ENCODE data around the gene CELA1. TPM values are rescaled to one million over a fixed set of nuclear protein-coding genes. Genes with fewer than 3 reads are reported as not detected.

The CELA1 gene
- total RNA-seq, 1 donor from 2014 or later: not detected

DNA sequence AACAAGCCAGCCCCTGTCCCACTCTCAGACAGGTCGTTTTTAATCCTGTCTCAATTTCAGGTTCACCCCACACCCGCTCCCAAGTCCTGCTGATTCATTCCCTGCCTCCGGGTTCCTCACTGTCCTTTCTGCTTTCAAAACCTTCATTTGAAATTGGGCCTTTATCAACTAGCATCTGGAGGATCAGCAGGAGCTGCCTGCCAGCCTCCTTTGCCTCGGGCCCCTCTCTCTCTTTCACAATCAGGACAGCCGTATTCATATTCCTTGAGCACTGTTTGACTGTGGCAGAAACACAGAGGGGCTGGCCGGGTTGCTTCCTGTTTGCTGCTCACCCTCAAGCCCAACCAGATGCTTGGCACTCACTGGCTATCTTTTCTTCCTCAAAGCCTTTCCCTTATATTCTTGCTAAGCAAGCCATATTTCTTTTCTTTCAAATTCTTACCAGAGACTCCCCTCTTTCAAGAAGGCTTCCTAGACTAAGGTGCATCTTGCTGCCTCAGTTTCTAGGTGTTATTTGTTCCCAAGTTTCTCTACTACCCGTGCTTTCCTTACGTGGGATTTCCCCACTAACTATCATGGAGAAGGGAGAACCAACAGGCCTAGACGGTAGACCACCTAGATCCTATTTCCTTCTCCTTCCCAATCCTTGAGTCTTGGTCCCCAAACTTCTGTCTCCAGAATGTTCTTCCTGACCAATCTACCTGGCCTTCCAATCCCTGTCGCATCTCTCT, 41.8 kb upstream of the CELA1 start:
- no peak overlapping the region for H3K4me3 Mint-ChIP-seq (ENCODE audit: unreplicated experiment)
- H3K27ac Mint-ChIP-seq (ENCODE audit: unreplicated experiment): peak overlapping the region; percentile 80
- H3K4me1 Mint-ChIP-seq (ENCODE audit: unreplicated experiment): peaks cover 42% of the 10 kb centered on the region
- TF ChIP-seq, protein P1, sequence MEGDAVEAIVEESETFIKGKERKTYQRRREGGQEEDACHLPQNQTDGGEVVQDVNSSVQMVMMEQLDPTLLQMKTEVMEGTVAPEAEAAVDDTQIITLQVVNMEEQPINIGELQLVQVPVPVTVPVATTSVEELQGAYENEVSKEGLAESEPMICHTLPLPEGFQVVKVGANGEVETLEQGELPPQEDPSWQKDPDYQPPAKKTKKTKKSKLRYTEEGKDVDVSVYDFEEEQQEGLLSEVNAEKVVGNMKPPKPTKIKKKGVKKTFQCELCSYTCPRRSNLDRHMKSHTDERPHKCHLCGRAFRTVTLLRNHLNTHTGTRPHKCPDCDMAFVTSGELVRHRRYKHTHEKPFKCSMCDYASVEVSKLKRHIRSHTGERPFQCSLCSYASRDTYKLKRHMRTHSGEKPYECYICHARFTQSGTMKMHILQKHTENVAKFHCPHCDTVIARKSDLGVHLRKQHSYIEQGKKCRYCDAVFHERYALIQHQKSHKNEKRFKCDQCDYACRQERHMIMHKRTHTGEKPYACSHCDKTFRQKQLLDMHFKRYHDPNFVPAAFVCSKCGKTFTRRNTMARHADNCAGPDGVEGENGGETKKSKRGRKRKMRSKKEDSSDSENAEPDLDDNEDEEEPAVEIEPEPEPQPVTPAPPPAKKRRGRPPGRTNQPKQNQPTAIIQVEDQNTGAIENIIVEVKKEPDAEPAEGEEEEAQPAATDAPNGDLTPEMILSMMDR (IDR thresholded peaks at IDR 0.05): no peak
- no peaks in the 10 kb centered on the region for H3K27me3 Mint-ChIP-seq (ENCODE audit: unreplicated experiment)
- no peak for DNase-seq (ENCODE audit: extremely low spot score, unreplicated experiment)
- no peaks in the 10 kb centered on the region for H3K36me3 Mint-ChIP-seq (ENCODE audit: unreplicated experiment)
- H3K9me3 Mint-ChIP-seq (ENCODE audit: unreplicated experiment): no peaks in the 10 kb centered on the region

GRCh38 chr12:51386351-51386750, 39.9 kb upstream of the CELA1 start:
- Mint-ChIP-seq H3K36me3 (ENCODE audit: unreplicated experiment) (no peaks in the 10 kb centered on the region), H3K9me3 (ENCODE audit: unreplicated experiment) (no peaks in the 10 kb centered on the region), H3K4me3 (ENCODE audit: unreplicated experiment) (no peak overlapping the region), H3K27me3 (ENCODE audit: unreplicated experiment) (no peaks in the 10 kb centered on the region), H3K27ac (ENCODE audit: unreplicated experiment) (no peak overlapping the region), H3K4me1 (ENCODE audit: unreplicated experiment) (peaks cover 35% of the 10 kb centered on the region)
- DNase-seq (ENCODE audit: extremely low spot score, unreplicated experiment): no peak
- TF ChIP-seq, protein P1 (IDR thresholded peaks at IDR 0.05): no peak

DNA sequence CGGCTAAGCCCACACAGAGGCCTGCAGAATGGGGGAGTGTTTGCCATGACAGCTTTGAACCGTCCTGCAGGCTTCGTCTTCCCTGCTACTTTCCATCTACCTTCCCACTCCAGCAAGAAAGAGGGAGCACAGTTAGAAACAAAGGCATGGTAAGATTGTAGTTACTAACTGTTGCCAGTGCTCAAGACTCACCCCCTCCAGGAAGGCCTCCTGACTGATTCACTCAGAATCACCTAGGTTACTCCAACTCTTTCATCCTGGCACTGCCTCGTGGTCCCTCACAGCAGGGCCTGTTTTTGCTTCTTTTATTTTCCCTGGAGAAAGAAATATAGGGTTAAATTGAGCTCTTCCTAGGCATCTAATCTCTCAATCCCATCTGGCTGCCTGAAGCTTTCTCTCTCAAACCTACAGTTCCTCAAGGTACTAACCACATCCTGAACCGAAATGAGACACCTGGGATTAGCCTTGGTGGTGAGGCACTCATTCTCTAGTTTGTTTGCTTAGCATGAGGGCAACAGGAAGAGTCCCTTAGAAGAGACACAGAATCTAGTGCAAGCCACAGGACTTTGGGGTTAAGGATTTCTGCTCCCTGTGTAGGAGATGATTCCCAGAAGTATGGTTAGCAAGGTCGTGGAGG, 36.9 kb upstream of the CELA1 start:
- Mint-ChIP-seq H3K9me3 (ENCODE audit: unreplicated experiment) (no peaks in the 10 kb centered on the region), H3K36me3 (ENCODE audit: unreplicated experiment) (no peaks in the 10 kb centered on the region), H3K4me1 (ENCODE audit: unreplicated experiment) (peaks cover 24% of the 10 kb centered on the region), H3K27me3 (ENCODE audit: unreplicated experiment) (no peaks in the 10 kb centered on the region), H3K27ac (ENCODE audit: unreplicated experiment) (no peak overlapping the region), H3K4me3 (ENCODE audit: unreplicated experiment) (no peak overlapping the region)
- no peak for DNase-seq (ENCODE audit: extremely low spot score, unreplicated experiment)
- TF ChIP-seq, protein P1 (IDR thresholded peaks at IDR 0.05): no peak

GRCh38 chr12:51382173-51382572, 35.7 kb upstream of the CELA1 start:
- no peak overlapping the region for H3K4me3 Mint-ChIP-seq (ENCODE audit: unreplicated experiment)
- TF ChIP-seq, protein P1 (IDR thresholded peaks at IDR 0.05): no peak
- peaks cover 18% of the 10 kb centered on the region for H3K4me1 Mint-ChIP-seq (ENCODE audit: unreplicated experiment)
- H3K27me3 Mint-ChIP-seq (ENCODE audit: unreplicated experiment): no peaks in the 10 kb centered on the region
- no peak overlapping the region for H3K27ac Mint-ChIP-seq (ENCODE audit: unreplicated experiment)
- no peak for DNase-seq (ENCODE audit: extremely low spot score, unreplicated experiment)
- no peaks in the 10 kb centered on the region for H3K36me3 Mint-ChIP-seq (ENCODE audit: unreplicated experiment)
- H3K9me3 Mint-ChIP-seq (ENCODE audit: unreplicated experiment): no peaks in the 10 kb centered on the region
